GM10266 (cell line): Measurements from ENCODE around the gene MLKL.

Experiments
- DNase-seq: peaks from one replicate; pipeline ENCODE4 v3.0.0; 2012; ENCODE audit errors: extremely low spot score
- TF ChIP-seq, protein P1 (sequence below): IDR thresholded peaks from 2 replicates; pipeline ENCODE4 v1.5.1; 2012; ENCODE audit warnings: mild to moderate bottlenecking, low read depth; ENCODE audit not compliant: control insufficient read depth, insufficient read depth; ENCODE audit errors: missing control alignments

The MLKL gene

GRCh38 chr16:74738113-74738541 lies 37.5 kb upstream of the MLKL start:
- DNase-seq = no peak
- TF ChIP-seq, protein P1, sequence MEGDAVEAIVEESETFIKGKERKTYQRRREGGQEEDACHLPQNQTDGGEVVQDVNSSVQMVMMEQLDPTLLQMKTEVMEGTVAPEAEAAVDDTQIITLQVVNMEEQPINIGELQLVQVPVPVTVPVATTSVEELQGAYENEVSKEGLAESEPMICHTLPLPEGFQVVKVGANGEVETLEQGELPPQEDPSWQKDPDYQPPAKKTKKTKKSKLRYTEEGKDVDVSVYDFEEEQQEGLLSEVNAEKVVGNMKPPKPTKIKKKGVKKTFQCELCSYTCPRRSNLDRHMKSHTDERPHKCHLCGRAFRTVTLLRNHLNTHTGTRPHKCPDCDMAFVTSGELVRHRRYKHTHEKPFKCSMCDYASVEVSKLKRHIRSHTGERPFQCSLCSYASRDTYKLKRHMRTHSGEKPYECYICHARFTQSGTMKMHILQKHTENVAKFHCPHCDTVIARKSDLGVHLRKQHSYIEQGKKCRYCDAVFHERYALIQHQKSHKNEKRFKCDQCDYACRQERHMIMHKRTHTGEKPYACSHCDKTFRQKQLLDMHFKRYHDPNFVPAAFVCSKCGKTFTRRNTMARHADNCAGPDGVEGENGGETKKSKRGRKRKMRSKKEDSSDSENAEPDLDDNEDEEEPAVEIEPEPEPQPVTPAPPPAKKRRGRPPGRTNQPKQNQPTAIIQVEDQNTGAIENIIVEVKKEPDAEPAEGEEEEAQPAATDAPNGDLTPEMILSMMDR = no peak

DNA sequence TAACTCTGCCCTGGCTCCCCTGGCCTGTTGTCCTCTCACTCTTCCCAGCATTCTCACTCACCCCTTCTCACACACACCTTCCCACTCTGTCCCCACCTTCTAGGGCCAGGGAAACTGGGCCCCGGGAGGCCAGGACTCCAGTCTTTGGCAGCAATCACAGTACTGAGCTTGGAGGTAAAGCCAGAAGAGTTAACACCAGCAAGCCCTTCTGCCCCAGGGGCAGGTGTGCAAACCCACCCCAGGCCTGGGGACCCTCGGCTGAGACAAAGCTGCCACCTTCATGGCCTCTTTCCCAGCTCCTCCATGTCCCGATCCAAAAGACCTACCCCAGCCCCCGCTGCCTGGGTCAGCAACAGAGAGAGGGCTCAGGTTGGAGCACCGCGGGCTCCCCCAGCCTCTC lies 36.9 kb upstream of the MLKL start:
- TF ChIP-seq, protein P1 = no peak
- no peak for DNase-seq

DNA sequence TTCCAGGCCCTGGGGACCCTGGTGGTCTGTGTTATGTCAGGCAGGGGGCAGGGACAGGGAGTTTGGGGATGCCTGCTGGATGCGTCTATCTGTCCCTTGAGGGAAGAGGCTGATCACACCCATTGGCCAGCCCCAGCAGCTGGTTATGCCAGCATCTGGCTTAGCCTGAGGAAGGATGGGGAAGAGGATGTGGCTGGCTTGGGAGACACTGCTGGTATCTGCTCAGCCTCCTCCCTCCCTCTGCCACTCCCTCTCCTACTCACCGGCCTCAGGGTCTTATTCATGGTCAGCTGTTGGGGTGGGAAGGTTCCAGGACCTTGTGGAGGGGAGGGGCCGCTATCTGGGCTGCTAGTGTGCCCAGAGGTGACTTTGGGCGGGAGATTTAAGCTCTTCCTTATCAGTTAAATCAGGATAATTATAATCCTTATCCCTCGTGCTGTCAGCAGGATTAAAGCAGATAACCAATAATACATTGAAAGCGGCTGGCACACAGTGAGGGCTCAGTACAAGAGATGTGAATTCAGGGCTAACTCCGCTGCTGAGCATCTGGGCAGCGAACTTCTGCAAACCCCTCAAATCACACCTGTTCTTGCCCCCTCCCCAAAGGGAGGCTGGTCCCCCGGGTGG lies 36.0 kb upstream of the MLKL start:
- TF ChIP-seq, protein P1 = no peak
- no peak for DNase-seq

DNA sequence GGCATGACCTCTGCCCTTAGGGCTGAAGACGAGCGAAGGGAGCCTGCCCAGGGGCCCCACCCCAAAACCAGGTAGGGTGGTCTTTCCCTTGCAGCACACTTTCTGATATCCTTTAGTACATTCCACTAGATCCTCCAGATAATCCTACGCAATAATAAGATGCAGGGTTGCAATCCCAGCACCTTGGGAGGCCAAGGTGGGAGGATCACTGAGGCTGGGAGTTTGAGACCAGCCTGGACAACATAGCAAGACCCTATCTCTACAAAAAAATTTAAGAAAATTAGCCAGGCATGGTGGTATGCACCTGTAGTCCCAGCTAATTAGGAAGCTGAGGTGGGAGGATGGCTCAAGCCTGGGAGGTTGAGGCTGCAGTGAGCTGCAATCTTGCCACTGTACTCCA lies 34.9 kb upstream of the MLKL start:
- TF ChIP-seq, protein P1 = no peak
- no peak for DNase-seq

GRCh38 chr16:74735162-74735452 lies 34.4 kb upstream of the MLKL start:
- no peak for DNase-seq
- TF ChIP-seq, protein P1 = no peak

- TF ChIP-seq, protein P1 = no peak
- DNase-seq = no peak
Observed at GRCh38 chr16:74734361-74735161, 33.9 kb upstream of the MLKL start.

DNA sequence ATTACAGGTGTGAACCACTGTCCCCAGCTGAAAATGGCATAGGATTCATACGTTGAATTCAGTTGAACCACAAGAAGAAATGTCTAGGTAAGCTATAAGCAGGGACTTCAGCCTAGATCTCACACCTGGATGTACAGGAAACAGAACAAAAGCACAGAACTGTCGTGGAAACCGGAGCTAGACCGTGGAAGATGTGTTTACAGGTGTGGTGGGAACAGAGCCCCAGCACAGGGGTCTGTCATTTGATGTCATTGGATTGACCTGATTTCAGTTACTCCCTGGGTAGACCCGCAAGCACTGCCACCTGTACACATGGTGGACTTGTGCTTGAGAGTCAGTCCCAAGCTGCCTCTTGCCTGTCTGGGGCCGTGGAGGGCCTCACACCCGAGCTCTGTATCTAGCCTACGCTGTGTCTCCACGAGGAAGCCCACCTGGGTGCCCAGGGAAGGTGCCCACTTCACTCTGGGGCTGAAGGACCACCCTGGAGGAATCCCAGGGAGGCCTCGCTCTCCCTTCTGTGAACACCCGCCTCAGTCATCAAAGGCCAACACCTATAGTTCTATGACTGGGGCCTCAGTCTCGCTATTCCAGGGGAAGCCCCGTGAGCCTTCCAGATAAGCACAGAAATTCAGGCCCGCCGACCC lies 32.2 kb upstream of the MLKL start:
- TF ChIP-seq, protein P1 = no peak
- DNase-seq = no peak
